ENCODE data around the gene FBXW11.

DNA sequence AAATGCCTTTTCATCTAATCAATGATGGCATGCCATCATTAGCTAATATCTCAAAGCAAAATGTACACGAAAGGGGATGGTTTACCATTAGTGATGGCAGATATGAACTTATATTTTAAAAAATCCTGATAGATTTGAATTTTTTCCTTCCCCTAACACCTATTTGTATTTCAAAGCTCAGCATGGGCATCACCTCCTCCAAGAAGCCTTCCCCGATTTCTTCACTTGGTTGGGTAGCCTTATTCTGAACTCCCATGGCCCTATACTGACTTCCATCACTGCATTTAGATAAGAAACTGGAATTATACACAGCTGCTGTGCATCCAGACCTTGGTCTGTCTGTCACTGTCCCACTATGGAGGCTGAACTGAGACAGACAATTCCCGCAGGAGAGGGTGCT is 49.6 kb upstream of the FBXW11 start:
- TF ChIP-seq, protein P1, sequence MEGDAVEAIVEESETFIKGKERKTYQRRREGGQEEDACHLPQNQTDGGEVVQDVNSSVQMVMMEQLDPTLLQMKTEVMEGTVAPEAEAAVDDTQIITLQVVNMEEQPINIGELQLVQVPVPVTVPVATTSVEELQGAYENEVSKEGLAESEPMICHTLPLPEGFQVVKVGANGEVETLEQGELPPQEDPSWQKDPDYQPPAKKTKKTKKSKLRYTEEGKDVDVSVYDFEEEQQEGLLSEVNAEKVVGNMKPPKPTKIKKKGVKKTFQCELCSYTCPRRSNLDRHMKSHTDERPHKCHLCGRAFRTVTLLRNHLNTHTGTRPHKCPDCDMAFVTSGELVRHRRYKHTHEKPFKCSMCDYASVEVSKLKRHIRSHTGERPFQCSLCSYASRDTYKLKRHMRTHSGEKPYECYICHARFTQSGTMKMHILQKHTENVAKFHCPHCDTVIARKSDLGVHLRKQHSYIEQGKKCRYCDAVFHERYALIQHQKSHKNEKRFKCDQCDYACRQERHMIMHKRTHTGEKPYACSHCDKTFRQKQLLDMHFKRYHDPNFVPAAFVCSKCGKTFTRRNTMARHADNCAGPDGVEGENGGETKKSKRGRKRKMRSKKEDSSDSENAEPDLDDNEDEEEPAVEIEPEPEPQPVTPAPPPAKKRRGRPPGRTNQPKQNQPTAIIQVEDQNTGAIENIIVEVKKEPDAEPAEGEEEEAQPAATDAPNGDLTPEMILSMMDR (optimal IDR thresholded peaks at IDR 0.05 in 1 of 3, IDR thresholded peaks at IDR 0.05 in 1 of 3, conservative IDR thresholded peaks at IDR 0.05 in 1 of 3; ENCODE audit: extremely low read depth in 1 of 3, insufficient read depth in 2 of 3, low read length in 3 of 3), result no peak
- no peak for TF ChIP-seq EZH2 (IDR thresholded peaks at IDR 0.05; ENCODE audit: low read length)

Data from keratinocyte (primary cell).